ENCODE results near the gene KCNN1.
"Not testable (repeated sequence)": the region's sequence is repeated elsewhere in the genome, so short reads cannot be mapped to it uniquely, and the experiment has no call there.

Gene KCNN1

GRCh38 chr19:17969096-17969792 is 2.3 kb downstream of the KCNN1 start:
- no peak for DNase-seq (ENCODE audit: low spot score)

- DNase-seq (ENCODE audit: low spot score), result no peak
Observed at GRCh38 chr19:17972230-17972629, 5.3 kb downstream of the KCNN1 start.

- DNase-seq (ENCODE audit: low spot score), result no peak
Observed at GRCh38 chr19:17973759-17974158, 6.9 kb downstream of the KCNN1 start.

GRCh38 chr19:17974551-17974950 is 7.6 kb downstream of the KCNN1 start:
- no peak for DNase-seq (ENCODE audit: low spot score)

- DNase-seq (ENCODE audit: low spot score), result no peak
Observed at GRCh38 chr19:17975032-17975431, 8.1 kb downstream of the KCNN1 start.

- no peak for DNase-seq (ENCODE audit: low spot score)
Observed at GRCh38 chr19:17977021-17977420, 10.1 kb downstream of the KCNN1 start.

- DNase-seq (ENCODE audit: low spot score), result no peak
Observed at GRCh38 chr19:17977488-17977887, 10.6 kb downstream of the KCNN1 start.

- DNase-seq (ENCODE audit: low spot score), result no peak
Observed at GRCh38 chr19:17981611-17982010, 14.7 kb downstream of the KCNN1 start.

- DNase-seq (ENCODE audit: low spot score), result no peak
Observed at GRCh38 chr19:17982430-17982829, 15.5 kb downstream of the KCNN1 start.

- DNase-seq (ENCODE audit: low spot score), result no peak
Observed at GRCh38 chr19:17985037-17985818, 18.3 kb downstream of the KCNN1 start.

- not testable (repeated sequence) for DNase-seq (ENCODE audit: low spot score)
Observed at GRCh38 chr19:17986569-17986968, 19.7 kb downstream of the KCNN1 start.

- no peak for DNase-seq (ENCODE audit: low spot score)
Observed at GRCh38 chr19:17988161-17988560, 21.3 kb downstream of the KCNN1 start.

GRCh38 chr19:17989425-17990094 is 22.7 kb downstream of the KCNN1 start:
- DNase-seq (ENCODE audit: low spot score), result no peak

GRCh38 chr19:17993076-17993813 is 26.3 kb downstream of the KCNN1 start:
- DNase-seq (ENCODE audit: low spot score), result no peak

- peak; percentile 95 for DNase-seq (ENCODE audit: low spot score)
Observed at GRCh38 chr19:17996826-17997316, 30.0 kb downstream of the KCNN1 start.

- peak; percentile 78 for DNase-seq (ENCODE audit: low spot score)
Observed at GRCh38 chr19:17997969-17998826, 31.3 kb downstream of the KCNN1 start.

GRCh38 chr19:17998827-17999150 is 31.9 kb downstream of the KCNN1 start:
- no peak for DNase-seq (ENCODE audit: low spot score)

GRCh38 chr19:17999684-18000479 is 33.0 kb downstream of the KCNN1 start:
- DNase-seq (ENCODE audit: low spot score), result peak; percentile 98

- DNase-seq (ENCODE audit: low spot score), result no peak
Observed at GRCh38 chr19:18000480-18000914, 33.6 kb downstream of the KCNN1 start.

All from hematopoietic multipotent progenitor cell treated with erythropoietin and hydrocortisone succinate and interleukin-3 and kit ligand, for 17 days (in vitro differentiated cells).